Measurements from ENCODE around the gene ADGRG1.
A peak's percentile ranks its signal among the peaks of the same experiment; 100 is the strongest.

Gene ADGRG1

DNA sequence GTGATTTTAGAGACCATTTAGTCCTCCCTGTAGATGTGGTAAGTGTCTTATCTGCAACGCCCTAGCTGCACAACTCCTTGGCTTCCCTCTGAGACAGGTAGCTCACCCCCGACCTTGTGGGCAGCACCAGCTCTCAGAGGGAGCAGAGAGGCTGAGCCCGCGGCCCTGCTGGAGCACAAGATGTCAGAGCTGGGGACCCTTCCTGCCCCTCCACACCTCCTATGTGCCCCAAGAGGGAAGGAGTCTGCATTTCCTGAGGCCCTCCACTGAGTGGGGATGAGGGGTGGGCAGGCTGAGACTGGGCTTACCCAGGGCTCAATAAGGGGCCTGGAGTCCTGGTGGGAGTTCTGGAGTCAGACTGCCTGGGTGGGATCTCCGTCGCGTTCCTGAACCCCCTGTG lies 12.2 kb upstream of the ADGRG1 start:
- TF ChIP-seq, protein P1, sequence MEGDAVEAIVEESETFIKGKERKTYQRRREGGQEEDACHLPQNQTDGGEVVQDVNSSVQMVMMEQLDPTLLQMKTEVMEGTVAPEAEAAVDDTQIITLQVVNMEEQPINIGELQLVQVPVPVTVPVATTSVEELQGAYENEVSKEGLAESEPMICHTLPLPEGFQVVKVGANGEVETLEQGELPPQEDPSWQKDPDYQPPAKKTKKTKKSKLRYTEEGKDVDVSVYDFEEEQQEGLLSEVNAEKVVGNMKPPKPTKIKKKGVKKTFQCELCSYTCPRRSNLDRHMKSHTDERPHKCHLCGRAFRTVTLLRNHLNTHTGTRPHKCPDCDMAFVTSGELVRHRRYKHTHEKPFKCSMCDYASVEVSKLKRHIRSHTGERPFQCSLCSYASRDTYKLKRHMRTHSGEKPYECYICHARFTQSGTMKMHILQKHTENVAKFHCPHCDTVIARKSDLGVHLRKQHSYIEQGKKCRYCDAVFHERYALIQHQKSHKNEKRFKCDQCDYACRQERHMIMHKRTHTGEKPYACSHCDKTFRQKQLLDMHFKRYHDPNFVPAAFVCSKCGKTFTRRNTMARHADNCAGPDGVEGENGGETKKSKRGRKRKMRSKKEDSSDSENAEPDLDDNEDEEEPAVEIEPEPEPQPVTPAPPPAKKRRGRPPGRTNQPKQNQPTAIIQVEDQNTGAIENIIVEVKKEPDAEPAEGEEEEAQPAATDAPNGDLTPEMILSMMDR (conservative IDR thresholded peaks at IDR 0.05) = no peak
- no peak for TF ChIP-seq ZFX (IDR thresholded peaks at IDR 0.05)
- H3K27ac ChIP-seq = no peak overlapping the region

DNA sequence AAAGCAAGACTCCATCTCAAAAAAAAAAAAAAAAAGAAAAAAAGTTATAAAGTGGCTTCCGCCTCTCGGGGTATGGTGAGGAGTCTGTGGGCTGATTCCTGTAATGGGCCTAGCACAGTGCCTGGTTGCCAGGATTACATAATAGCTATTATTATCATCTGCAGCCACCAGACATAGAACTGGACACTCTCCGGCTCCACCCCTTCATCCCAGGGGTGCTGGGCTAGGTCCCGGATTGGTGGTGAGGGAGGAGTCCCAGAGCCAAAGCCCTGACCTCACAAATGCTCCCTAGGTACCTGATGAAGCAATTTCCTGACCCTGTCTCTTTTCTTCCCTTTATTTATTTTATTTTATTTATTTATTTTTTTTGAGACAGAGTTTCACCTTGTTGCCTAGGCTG lies 11.6 kb upstream of the ADGRG1 start:
- H3K27ac ChIP-seq = no peak overlapping the region
- TF ChIP-seq, protein P1 (conservative IDR thresholded peaks at IDR 0.05) = no peak
- TF ChIP-seq ZFX (IDR thresholded peaks at IDR 0.05) = no peak

DNA sequence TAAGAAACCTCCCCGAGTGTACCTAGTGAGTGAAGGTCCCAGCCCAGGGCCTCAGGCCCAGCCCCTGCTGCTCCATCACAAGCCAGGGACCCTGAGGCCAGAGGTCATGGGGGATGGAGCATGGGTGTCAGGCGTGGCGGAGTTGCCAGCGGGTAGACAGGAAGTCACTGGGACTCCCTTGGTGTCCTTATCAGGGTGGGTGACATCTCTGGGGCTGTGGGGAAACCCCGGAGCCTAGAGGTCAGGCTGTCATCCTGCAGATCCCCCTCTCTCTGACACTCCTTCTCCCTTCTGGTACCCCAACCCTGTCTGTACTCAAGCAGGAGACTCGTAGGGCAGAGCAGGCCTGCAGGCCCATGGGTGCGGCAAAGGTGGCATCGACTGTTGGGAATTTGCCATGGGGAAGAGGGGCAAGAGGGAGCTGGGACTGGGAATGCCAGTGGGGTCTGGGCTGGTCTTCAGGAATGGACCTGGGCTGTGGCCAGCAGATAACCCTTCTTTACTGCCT lies 10.8 kb upstream of the ADGRG1 start:
- TF ChIP-seq, protein P1 (conservative IDR thresholded peaks at IDR 0.05) = no peak
- TF ChIP-seq ZFX (IDR thresholded peaks at IDR 0.05) = no peak
- no peak overlapping the region for H3K27ac ChIP-seq

DNA sequence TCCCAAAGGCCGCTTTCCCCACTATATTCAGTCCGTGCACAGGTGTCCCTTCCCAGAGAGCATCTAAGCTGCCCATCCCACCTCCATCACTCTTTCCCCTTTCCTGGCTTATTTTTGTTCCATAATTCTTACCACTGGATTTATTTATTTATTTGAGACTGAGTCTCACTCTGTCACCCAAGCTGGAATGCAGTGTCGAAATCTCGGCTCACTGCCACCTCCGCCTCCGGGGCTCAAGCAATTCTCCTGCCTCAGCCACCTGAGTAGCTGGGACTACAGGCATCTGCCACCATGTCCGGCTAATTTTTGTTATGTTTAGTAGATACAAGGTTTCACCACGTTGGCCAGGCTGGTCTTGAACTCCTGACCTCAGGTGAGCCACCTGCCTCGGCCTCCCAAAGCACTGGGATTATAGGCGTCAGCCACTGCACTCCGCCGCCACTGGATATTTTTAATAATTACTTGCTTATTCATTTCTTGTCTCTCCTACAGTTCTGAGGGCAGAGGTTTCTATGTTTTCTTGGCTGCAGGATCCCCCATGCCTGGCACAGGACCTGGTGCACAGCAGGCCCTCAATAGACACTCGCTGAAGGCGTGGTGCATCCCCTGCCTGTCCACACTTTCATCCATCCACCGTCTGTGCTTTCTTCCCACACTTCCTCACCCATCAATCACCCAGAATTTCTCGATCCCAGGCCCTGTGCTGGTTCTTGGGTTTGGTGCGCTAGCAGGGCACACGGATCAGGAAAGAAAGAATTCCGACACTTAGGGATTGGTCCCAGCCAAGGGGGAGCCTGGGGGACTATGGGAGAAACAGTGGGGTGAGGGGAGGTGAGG lies 9.9 kb upstream of the ADGRG1 start:
- H3K27ac ChIP-seq = peak overlapping the region; percentile 95
- TF ChIP-seq ZFX (IDR thresholded peaks at IDR 0.05) = no peak
- TF ChIP-seq, protein P1 (conservative IDR thresholded peaks at IDR 0.05) = no peak

DNA sequence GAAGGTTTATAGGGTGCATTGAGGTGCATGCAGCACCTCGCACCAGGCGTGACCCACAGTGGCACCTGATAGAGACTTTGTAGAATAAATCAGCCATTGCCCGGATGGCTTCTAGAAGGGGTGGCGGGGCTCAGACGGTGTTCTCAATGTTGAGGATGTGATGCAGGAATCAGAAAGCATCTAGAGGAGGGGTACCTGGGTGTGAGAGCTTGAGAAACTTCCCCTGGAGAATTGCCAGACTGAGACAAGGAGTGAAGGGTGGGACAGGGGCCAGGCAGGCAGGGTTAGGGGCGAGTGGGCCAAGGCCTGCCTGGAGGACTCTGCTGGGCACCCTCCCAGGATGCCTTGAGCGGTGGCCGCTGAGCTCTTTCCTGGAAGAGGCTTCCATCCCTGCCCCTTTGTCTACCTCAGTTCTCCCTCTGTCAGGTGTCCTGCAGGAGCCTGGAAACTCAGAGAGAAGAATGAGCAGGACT lies 9.3 kb upstream of the ADGRG1 start:
- TF ChIP-seq, protein P1 (conservative IDR thresholded peaks at IDR 0.05) = no peak
- H3K27ac ChIP-seq = peak overlapping the region; percentile 95

DNA sequence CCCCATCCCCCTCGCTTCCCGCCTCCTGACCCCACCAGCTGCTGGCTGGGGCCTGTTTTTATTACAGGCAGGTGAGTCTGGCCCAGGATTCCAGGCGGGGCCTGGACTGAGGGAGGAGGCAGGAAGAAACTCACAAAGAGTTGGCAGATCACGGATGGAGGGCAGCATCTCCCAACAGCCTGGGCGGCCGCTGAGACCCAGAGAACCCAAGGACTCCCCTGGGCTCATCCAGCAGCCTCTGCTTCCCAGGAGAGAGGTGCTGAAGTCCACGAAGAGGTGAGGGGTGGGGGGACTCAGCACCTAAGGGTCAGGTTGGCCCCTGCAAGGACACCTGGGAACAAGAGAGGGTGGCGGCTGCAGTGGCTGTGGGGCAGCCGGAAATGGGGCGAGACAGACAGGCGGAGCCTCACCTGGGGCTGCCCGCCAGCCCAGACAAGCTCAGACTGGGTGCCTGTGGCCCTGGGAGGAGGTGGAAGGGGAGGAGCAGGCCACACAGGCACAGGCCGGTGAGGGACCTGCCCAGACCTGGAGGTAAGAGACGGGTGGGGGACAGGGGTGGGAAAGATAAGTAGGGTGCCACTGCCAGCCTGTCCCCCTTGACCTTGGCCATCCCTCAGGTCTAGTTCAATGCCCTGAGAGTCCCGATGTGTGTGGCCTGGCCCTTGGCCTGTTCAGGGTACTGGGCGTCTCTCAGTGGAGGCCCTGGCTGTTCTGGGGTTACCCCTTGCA lies 8.7 kb upstream of the ADGRG1 start:
- H3K27ac ChIP-seq = peak overlapping the region; percentile 95
- TF ChIP-seq ZFX (IDR thresholded peaks at IDR 0.05) = peak; percentile 74; the same call in 1 of the 2 replicates
- TF ChIP-seq, protein P1 (conservative IDR thresholded peaks at IDR 0.05) = no peak
